Measurements from ENCODE around the gene CTSA. TPM values are rescaled to one million over a fixed set of nuclear protein-coding genes. Genes with fewer than 3 reads are reported as not detected.
A peak's percentile ranks its signal among the peaks of the same experiment; 100 is the strongest.

The CTSA gene
- total RNA-seq, 1 experiment from 2014 or later, result 123 TPM

- peak in 1 of 2 experiments; percentile 33 for DNase-seq
- no peak overlapping the region for H3K27ac ChIP-seq
- peaks cover 13% of the 10 kb centered on the region; the same call in 1 of the 2 replicates for H3K36me3 ChIP-seq (ENCODE audit: low read depth)
- peaks cover 20% of the 10 kb centered on the region for H3K79me2 ChIP-seq (ENCODE audit: low read depth)
- peaks cover 17% of the 10 kb centered on the region for H3F3A ChIP-seq (ENCODE audit: insufficient read depth, low read depth)
- H3K27me3 ChIP-seq (ENCODE audit: insufficient read depth, low read depth), result no peaks in the 10 kb centered on the region
- TF ChIP-seq EZH2 (IDR thresholded peaks at IDR 0.05; ENCODE audit: low read depth) (no peak), CTCF (conservative IDR thresholded peaks at IDR 0.05) (no peak)
- POLR2A ChIA-PET (ENCODE audit: unreplicated experiment), result interaction anchor here (0.6 to 0.7 kb wide), 2 partner anchors 24 to 311 kb away, joined by 3 to 4 read pairs; no protein-coding TSS in a partner anchor
- no peaks in the 10 kb centered on the region for H3K9me2 ChIP-seq (ENCODE audit: insufficient read depth)
- H3K4me1 ChIP-seq (replicated peaks; ENCODE audit: insufficient read depth), result peaks cover 11% of the 10 kb centered on the region
- no peaks in the 10 kb centered on the region for H3K9me3 ChIP-seq (ENCODE audit: insufficient read depth, low read depth)
- intact Hi-C loops (cut with micrococcal nuclease; ENCODE audit: unreplicated experiment), result no loop called here
- no peak overlapping the region for H3K4me2 ChIP-seq
- no TSS peak for BruUV-seq (replicated peaks)
- CTCF ChIA-PET, result interaction anchor here (1.0 kb wide), 1 partner anchor 31 kb away, joined by 3 read pairs; no protein-coding TSS in a partner anchor
- no peak overlapping the region for H3K4me3 ChIP-seq
- H2AFZ ChIP-seq, result no peak overlapping the region
- H4K20me1 ChIP-seq (ENCODE audit: insufficient read depth), result no peaks in the 10 kb centered on the region; the same call in 1 of the 2 replicates
These were observed 47.7 kb downstream of the CTSA start for GRCh38 chr20:45938727-45939438.

- POLR2A ChIA-PET (ENCODE audit: unreplicated experiment), result interaction anchor here (0.5 kb wide), 2 partner anchors 21 to 328 kb away, joined by 3 to 8 read pairs; no protein-coding TSS in a partner anchor
- Histone ChIP-seq H3K27ac (no peak overlapping the region), H3K27me3 (ENCODE audit: insufficient read depth, low read depth) (no peaks in the 10 kb centered on the region), H3K79me2 (ENCODE audit: low read depth) (peaks cover 15% of the 10 kb centered on the region), H3K36me3 (ENCODE audit: low read depth) (peaks cover 20% of the 10 kb centered on the region; the same call in 1 of the 2 replicates), H2AFZ (no peak overlapping the region), H3K4me3 (no peak overlapping the region), H3K4me2 (no peak overlapping the region), H3F3A (ENCODE audit: insufficient read depth, low read depth) (peaks cover 27% of the 10 kb centered on the region), H3K9me3 (ENCODE audit: insufficient read depth, low read depth) (no peaks in the 10 kb centered on the region), H4K20me1 (ENCODE audit: insufficient read depth) (no peaks in the 10 kb centered on the region), H3K4me1 (replicated peaks; ENCODE audit: insufficient read depth) (peaks cover 22% of the 10 kb centered on the region), H3K9me2 (ENCODE audit: insufficient read depth) (no peaks in the 10 kb centered on the region)
- DNase-seq, result no peak
- CTCF ChIA-PET, result interaction anchor here (0.6 kb wide), 1 partner anchor 11 kb away, joined by 3 read pairs; no protein-coding TSS in a partner anchor
- no peak for TF ChIP-seq EZH2 (IDR thresholded peaks at IDR 0.05; ENCODE audit: low read depth)
- TF ChIP-seq CTCF (conservative IDR thresholded peaks at IDR 0.05), result no peak
- BruUV-seq (replicated peaks), result no TSS peak
- intact Hi-C loops (cut with micrococcal nuclease; ENCODE audit: unreplicated experiment), result no loop called here
These were observed 48.9 kb downstream of the CTSA start for GRCh38 chr20:45940053-45940452.

- ChIA-PET POLR2A (ENCODE audit: unreplicated experiment) (interaction anchor here (0.5 kb wide), 1 partner anchor 328 kb away, joined by 8 read pairs; no protein-coding TSS in a partner anchor), CTCF (interaction anchor here (0.6 kb wide), 1 partner anchor 12 kb away, joined by 3 read pairs; no protein-coding TSS in a partner anchor)
- Histone ChIP-seq H3K27me3 (ENCODE audit: insufficient read depth, low read depth) (no peaks in the 10 kb centered on the region), H2AFZ (no peak overlapping the region), H3K9me2 (ENCODE audit: insufficient read depth) (no peaks in the 10 kb centered on the region), H3K4me3 (no peak overlapping the region), H3K9me3 (ENCODE audit: insufficient read depth, low read depth) (no peaks in the 10 kb centered on the region), H4K20me1 (ENCODE audit: insufficient read depth) (no peaks in the 10 kb centered on the region), H3K4me1 (replicated peaks; ENCODE audit: insufficient read depth) (peaks cover 26% of the 10 kb centered on the region), H3K36me3 (ENCODE audit: low read depth) (peaks cover 20% of the 10 kb centered on the region; the same call in 1 of the 2 replicates), H3K4me2 (no peak overlapping the region), H3F3A (ENCODE audit: insufficient read depth, low read depth) (peaks cover 29% of the 10 kb centered on the region), H3K27ac (no peak overlapping the region), H3K79me2 (ENCODE audit: low read depth) (peaks cover 12% of the 10 kb centered on the region)
- intact Hi-C loops (cut with micrococcal nuclease; ENCODE audit: unreplicated experiment), result no loop called here
- no peak for DNase-seq
- BruUV-seq (replicated peaks), result no TSS peak
- TF ChIP-seq EZH2 (IDR thresholded peaks at IDR 0.05; ENCODE audit: low read depth) (no peak), CTCF (conservative IDR thresholded peaks at IDR 0.05) (no peak)
These were observed 49.3 kb downstream of the CTSA start for GRCh38 chr20:45940469-45940868.

All from PC-9 (cell line).